GM19238 (cell line): Measurements from ENCODE around the gene TNFRSF8.

Experiments used
- DNase-seq: peaks from one replicate; pipeline ENCODE4 v3.0.0; 2011; ENCODE audit warnings: low spot score; ENCODE audit not compliant: insufficient read length

TNFRSF8 gene

DNA sequence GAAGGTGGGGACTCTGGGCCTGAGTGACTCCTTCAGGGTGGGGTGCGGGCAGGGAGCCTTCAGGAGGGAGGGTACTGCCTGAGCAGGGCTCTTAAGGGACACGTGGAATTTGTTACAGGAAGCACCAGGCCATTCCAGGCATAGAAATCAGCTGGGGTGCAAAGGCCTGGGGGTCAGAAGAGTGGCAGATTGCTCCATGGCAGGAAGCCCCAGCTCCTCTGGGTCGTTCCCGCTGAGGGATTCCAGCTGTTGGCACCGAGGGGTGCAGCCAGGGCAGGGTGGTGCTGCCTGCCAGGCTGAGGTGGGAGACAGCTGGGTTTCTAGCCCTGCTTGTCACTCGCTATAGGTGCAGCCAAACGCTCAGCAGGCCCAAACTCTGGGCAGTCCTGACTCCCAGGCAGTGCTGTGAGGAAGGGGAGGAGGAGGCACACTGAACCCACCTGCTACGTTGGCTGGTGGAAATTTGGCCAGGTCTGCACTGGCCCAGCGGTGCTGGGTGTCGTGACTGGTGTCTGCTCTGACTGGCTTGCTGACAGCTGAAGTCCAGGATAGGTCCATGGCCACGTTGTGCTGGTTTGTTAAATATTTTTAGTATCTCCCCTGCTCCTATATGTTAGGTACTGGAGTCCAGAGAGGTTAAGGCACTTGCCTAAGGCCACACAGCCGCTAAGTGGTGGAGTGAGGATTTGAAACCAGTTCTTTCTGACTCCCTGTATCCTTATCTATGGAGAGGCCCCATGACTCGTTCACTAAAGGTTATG, 123.0 kb downstream of the TNFRSF8 start:
- no peak for DNase-seq

DNA sequence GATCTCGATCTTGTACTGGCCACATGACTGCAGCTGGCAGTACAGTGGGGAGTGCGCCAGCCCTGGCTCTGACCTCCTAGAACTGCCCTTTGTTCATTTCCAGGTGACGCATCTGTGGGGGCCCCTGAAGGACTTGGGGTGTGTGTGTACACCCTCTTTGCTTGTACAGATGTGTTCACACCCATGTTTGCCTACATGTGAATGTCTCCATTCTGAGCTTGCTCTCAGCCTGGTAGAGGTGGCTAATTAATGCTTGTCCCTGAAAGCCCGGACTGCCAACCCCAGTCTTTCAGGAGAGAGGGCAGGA, 123.5 kb downstream of the TNFRSF8 start:
- no peak for DNase-seq

GRCh38 chr1:12188115-12188514, 125.0 kb downstream of the TNFRSF8 start:
- no peak for DNase-seq

- no peak for DNase-seq
Observed at GRCh38 chr1:12188657-12189327, 125.7 kb downstream of the TNFRSF8 start.

GRCh38 chr1:12189328-12189682, 126.2 kb downstream of the TNFRSF8 start:
- no peak for DNase-seq

DNA sequence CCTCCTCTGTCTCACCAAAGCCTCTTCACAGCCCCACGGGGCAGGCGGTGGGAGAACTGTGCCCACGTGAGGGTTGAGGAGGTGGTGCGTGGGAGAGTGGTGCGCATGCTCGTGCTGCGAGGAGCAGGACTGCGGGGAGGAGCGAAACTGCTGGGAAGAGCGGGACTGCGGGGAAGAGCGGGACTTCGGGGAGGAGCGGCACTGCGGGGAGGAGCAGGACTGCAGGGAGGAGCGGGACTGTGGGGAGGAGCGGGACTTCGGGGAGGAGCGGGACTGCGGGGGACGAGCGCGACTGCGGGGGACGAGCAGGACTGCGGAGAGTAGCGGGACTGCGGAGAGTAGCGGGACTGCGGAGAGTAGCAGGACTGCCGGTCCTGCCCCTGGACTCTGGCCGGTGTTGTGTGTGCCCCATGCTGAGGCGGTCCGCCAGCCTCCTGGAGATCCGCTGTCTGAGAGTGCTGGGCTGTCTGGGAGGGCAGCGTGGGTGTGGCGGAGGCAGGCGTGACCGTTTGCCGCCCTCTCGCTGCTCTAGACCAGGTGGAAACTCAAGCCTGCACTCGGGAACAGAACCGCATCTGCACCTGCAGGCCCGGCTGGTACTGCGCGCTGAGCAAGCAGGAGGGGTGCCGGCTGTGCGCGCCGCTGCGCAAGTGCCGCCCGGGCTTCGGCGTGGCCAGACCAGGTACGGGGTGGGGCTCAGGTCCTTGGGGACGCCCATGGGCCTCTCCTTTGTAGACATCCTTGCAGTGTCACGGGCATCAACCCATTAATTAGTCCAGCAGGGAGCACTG, 128.3 kb downstream of the TNFRSF8 start:
- DNase-seq = no peak
